AG04450 (cell line): ENCODE data around the gene NUP188. TPM values are rescaled to one million over a fixed set of nuclear protein-coding genes. Genes with fewer than 3 reads are reported as not detected.

ENCODE experiments used
- CTCF ChIA-PET: fragments of 300-600, 350-600 bp; formaldehyde crosslinking; extraction: SDS; loops from one replicate; lab custom pipeline; 2022; ENCODE audit warnings: antibody characterized with exemption, inconsistent platforms; lab: Charles Lee
- POLR2A ChIA-PET: fragments of 350-600 bp; formaldehyde crosslinking; extraction: SDS; loops from one replicate; lab custom pipeline; 2021; ENCODE audit warnings: antibody characterized with exemption, inconsistent platforms; lab: Yijun Ruan, JAX
- DNase-seq: peaks from one replicate; pipeline ENCODE4 v3.0.0-alpha.2; 2011; ENCODE audit warnings: low read depth, low spot score
- H3K27ac ChIP-seq: one replicate; pipeline ENCODE4 v1.5.1; 2012; ENCODE audit warnings: low read depth, low read length, control low read depth
- H3K27me3 ChIP-seq: one replicate; pipeline ENCODE4 v1.6.0; 2012; ENCODE audit warnings: low read length; ENCODE audit not compliant: control insufficient read depth, insufficient read depth
- H3K4me3 ChIP-seq: 2 replicates; pipeline ENCODE4 v1.5.1; 2011; ENCODE audit warnings: mild to moderate bottlenecking, low read depth, low read length, control low read depth
- H3K9me3 ChIP-seq: 2 replicates; pipeline ENCODE4 v1.5.1; 2012; ENCODE audit warnings: low read length; ENCODE audit not compliant: control insufficient read depth, insufficient read depth
- CTCF ChIP-seq: IDR thresholded peaks from 2 replicates; pipeline ENCODE4 v1.5.1; 2011; ENCODE audit warnings: low read depth, low read length, control low read depth, inconsistent platforms
- polyA plus RNA-seq: library from polyadenylated mRNA; depleted of rRNA; stranded (reverse); fragments of >200 nt; gene quantifications from 2 replicates; pipeline ENCODE4 v1.2.3, GENCODE V29; 2011

The NUP188 gene
- polyA plus RNA-seq, 1 experiment: 46.3 TPM

GRCh38 chr9:128979111-128979510 lies 31.6 kb downstream of the NUP188 start:
- ChIA-PET CTCF (no interaction called here), POLR2A (no interaction called here)
- no peak for DNase-seq
- Histone ChIP-seq H3K4me3 (no peak overlapping the region), H3K9me3 (no peaks in the 10 kb centered on the region), H3K27ac (no peak overlapping the region), H3K27me3 (no peaks in the 10 kb centered on the region)
- no peak for TF ChIP-seq CTCF

GRCh38 chr9:128983536-128983935 lies 36.0 kb downstream of the NUP188 start:
- no peak for TF ChIP-seq CTCF
- Histone ChIP-seq H3K4me3 (no peak overlapping the region), H3K9me3 (no peaks in the 10 kb centered on the region), H3K27me3 (no peaks in the 10 kb centered on the region), H3K27ac (no peak overlapping the region)
- DNase-seq: no peak
- ChIA-PET CTCF (no interaction called here), POLR2A (no interaction called here)

GRCh38 chr9:128986671-128987070 lies 39.2 kb downstream of the NUP188 start:
- Histone ChIP-seq H3K27ac (no peak overlapping the region), H3K4me3 (no peak overlapping the region), H3K9me3 (no peaks in the 10 kb centered on the region), H3K27me3 (no peaks in the 10 kb centered on the region)
- DNase-seq: no peak
- ChIA-PET CTCF (interaction anchor here (1.5 kb wide), 1 partner anchor 169 kb away, joined by 6 read pairs; the partner anchor contains the start of gene ENDOG), POLR2A (no interaction called here)
- TF ChIP-seq CTCF: no peak

- no peaks in the 10 kb centered on the region for H3K9me3 ChIP-seq
- no peak overlapping the region for H3K4me3 ChIP-seq
- no peak overlapping the region for H3K27ac ChIP-seq
- CTCF ChIA-PET: interaction anchor here (0.7 to 1.5 kb wide), 5 partner anchors 19 to 266 kb away, joined by 4 to 10 read pairs (median 6); partner anchors contain the start of genes ENDOG and SH3GLB2
- DNase-seq: peak; percentile 41
- TF ChIP-seq CTCF: peak; percentile 23; the same call in 1 of the 2 replicates
- no peaks in the 10 kb centered on the region for H3K27me3 ChIP-seq
- POLR2A ChIA-PET: interaction anchor here (0.5 to 1.1 kb wide), 3 partner anchors 15 to 341 kb away, joined by 3 to 8 read pairs (median 4); no protein-coding TSS in a partner anchor
Measured at GRCh38 chr9:128987805-128988204, 40.3 kb downstream of the NUP188 start.

GRCh38 chr9:128992995-128993394 lies 45.5 kb downstream of the NUP188 start:
- Histone ChIP-seq H3K27me3 (no peaks in the 10 kb centered on the region), H3K4me3 (no peak overlapping the region), H3K9me3 (no peaks in the 10 kb centered on the region), H3K27ac (no peak overlapping the region)
- no peak for DNase-seq
- TF ChIP-seq CTCF: peak; percentile 35; the same call in 1 of the 2 replicates
- POLR2A ChIA-PET: no interaction called here
- CTCF ChIA-PET: interaction anchor here (1.5 kb wide), 1 partner anchor 35 kb away, joined by 4 read pairs; the partner anchor contains the start of gene SH3GLB2
